HepG2 (cell line): ENCODE data around the gene NOXO1. TPM values are rescaled to one million over a fixed set of nuclear protein-coding genes. Genes with fewer than 3 reads are reported as not detected.

Source experiments
- ATF6 ChIP-seq: sonication (generic); formaldehyde crosslinking; conservative IDR thresholded peaks from 2 replicates; pipeline ENCODE4 v1.4.0; 2020; ENCODE audit warnings: missing genetic modification reagents
- NCOA1 ChIP-seq: sonication (generic); formaldehyde crosslinking; IDR thresholded peaks from 2 replicates; pipeline ENCODE4 v1.9.0; 2021; ENCODE audit warnings: missing genetic modification reagents
- NR2C2 ChIP-seq: sonication (generic); formaldehyde crosslinking; IDR thresholded peaks from 2 replicates; pipeline ENCODE4 v1.4.0; 2020; ENCODE audit warnings: missing genetic modification reagents, mild to moderate bottlenecking, moderate library complexity, borderline replicate concordance
- PLSCR1 ChIP-seq: sonication (generic); formaldehyde crosslinking; IDR thresholded peaks from 2 replicates; pipeline ENCODE4 v1.5.0; 2020; ENCODE audit warnings: missing genetic modification reagents, mild to moderate bottlenecking, borderline replicate concordance
- SP2 ChIP-seq: sonication (generic); formaldehyde crosslinking; IDR thresholded peaks from 2 replicates; pipeline ENCODE4 v1.5.1; 2020; ENCODE audit warnings: mild to moderate bottlenecking, missing genetic modification reagents
- ZBTB33 ChIP-seq: sonication (generic); formaldehyde crosslinking; IDR thresholded peaks from 2 replicates; pipeline ENCODE4 v1.4.0; 2020; ENCODE audit warnings: missing genetic modification reagents
- ZNF143 ChIP-seq: sonication (generic); formaldehyde crosslinking; IDR thresholded peaks from 2 replicates; pipeline ENCODE4 v1.4.0; 2020; ENCODE audit warnings: missing genetic modification reagents
- ZNF17 ChIP-seq: sonication (generic); formaldehyde crosslinking; IDR thresholded peaks from 2 replicates; pipeline ENCODE4 v1.5.0; 2020; ENCODE audit warnings: mild to moderate bottlenecking, missing genetic modification reagents
- polyA plus RNA-seq, 8 experiments: library from polyadenylated mRNA; depleted of rRNA in 3 of 8; stranded (reverse) in 7 of 8; unstranded in 1 of 8; fragments of >200 nt; fragmentation: Illumina TruSeq in 4 of 8; extraction: Trizol in 4 of 8; gene quantifications; 2 replicates each; pipeline versions ENCODE4 v1.2.1 to v1.2.3, GENCODE V29; 2011 to 2016; ENCODE audit warnings: low read depth in 4 of 8, missing spikeins in 1 of 8, mixed read lengths in 1 of 8; ENCODE audit not compliant: insufficient read depth in 1 of 8
- total RNA-seq, 5 experiments: library from RNA; depleted of rRNA; stranded (reverse); fragments of >200 nt; fragmentation: Illumina TruSeq; extraction: Trizol; gene quantifications; 2 replicates each; pipeline ENCODE4 v1.2.3, GENCODE V29; 2016; ENCODE audit warnings: low read depth in 1 of 5
- TF ChIP-seq, protein P1 (sequence below), 2 experiments: fragments of 450-650 bp in 1 of 2; sonication (generic) in 1 of 2; formaldehyde crosslinking in 1 of 2; IDR thresholded peaks; 2 replicates each; pipeline versions ENCODE4 v1.6.1 to v1.8.0; 2016 to 2022; ENCODE audit warnings: antibody characterized with exemption in 1 of 2, mild to moderate bottlenecking in 1 of 2, missing genetic modification reagents in 1 of 2

Gene NOXO1
- total and polyA plus RNA-seq, 2 of the 13 experiments (the other 11 are each of a cell fraction or from before 2014, with no cell fraction given): 0.69 to 1.4 TPM

DNA sequence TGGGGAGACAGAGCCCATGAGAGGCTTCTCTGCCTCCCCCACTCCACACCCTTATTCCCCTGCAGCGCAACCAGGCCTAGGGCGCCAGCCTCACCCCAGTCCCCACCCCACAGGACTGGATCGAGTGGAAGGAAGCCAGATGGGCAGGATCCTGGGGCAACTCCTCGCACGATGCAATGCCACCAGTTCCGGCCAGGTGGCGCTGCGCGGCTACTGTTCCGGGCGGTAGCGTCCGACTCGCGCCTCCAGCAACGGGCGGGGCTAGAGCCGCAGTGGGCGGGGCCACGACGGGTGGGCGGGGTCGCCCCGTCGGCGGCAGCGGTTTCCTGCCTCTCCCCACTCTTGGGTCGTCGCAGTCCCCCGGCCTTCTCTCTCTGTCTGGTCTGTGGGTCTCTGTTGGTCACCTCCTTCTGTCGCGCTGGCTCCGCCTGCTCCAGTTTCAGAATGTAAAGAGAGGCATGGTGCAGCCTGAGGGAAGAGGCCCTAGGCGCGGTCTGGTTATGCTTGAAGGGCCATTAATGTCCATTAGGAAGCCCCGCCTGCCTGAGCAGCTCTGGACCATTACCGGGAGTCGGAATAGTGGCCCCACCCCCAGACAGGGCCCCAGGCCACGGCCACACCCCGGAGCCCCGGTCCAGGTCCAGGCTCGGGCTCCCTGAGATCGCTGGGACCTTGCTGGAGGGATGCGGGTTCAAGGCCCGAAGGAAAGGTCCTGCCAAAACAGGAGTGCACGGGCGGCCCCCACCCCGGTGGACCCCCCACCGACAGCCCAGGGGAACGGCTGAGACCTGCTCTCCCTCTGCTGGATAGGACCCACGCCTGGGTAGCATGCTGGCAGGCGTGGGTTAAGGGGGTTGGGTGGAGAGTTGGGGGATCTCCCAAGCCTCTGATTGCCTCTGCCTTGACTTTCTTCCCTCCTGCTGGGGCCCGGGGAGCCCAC is 42.1 kb upstream of the NOXO1 start (continued):
- TF ChIP-seq, protein P1, sequence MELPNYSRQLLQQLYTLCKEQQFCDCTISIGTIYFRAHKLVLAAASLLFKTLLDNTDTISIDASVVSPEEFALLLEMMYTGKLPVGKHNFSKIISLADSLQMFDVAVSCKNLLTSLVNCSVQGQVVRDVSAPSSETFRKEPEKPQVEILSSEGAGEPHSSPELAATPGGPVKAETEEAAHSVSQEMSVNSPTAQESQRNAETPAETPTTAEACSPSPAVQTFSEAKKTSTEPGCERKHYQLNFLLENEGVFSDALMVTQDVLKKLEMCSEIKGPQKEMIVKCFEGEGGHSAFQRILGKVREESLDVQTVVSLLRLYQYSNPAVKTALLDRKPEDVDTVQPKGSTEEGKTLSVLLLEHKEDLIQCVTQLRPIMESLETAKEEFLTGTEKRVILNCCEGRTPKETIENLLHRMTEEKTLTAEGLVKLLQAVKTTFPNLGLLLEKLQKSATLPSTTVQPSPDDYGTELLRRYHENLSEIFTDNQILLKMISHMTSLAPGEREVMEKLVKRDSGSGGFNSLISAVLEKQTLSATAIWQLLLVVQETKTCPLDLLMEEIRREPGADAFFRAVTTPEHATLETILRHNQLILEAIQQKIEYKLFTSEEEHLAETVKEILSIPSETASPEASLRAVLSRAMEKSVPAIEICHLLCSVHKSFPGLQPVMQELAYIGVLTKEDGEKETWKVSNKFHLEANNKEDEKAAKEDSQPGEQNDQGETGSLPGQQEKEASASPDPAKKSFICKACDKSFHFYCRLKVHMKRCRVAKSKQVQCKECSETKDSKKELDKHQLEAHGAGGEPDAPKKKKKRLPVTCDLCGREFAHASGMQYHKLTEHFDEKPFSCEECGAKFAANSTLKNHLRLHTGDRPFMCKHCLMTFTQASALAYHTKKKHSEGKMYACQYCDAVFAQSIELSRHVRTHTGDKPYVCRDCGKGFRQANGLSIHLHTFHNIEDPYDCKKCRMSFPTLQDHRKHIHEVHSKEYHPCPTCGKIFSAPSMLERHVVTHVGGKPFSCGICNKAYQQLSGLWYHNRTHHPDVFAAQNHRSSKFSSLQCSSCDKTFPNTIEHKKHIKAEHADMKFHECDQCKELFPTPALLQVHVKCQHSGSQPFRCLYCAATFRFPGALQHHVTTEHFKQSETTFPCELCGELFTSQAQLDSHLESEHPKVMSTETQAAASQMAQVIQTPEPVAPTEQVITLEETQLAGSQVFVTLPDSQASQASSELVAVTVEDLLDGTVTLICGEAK (IDR thresholded peaks at IDR 0.05): no peak
- TF ChIP-seq, protein P1 (CRISPR knock-in tag; IDR thresholded peaks at IDR 0.05): no peak; the same call in 1 of the 2 replicates
- TF ChIP-seq ZBTB33 (CRISPR knock-in tag) (peak; percentile 82), ZNF143 (CRISPR knock-in tag) (no peak; the same call in 1 of the 2 replicates), ZNF17 (CRISPR knock-in tag) (no peak), NR2C2 (CRISPR knock-in tag) (no peak), PLSCR1 (no peak), NCOA1 (CRISPR knock-in tag) (no peak), SP2 (CRISPR knock-in tag) (no peak), ATF6 (no peak)
